Astrocyte of the spinal cord (primary cell): ENCODE measurements around the gene NDRG2.

Experiments
- DNase-seq: peaks from one replicate; pipeline ENCODE4 v3.0.0; 2011; ENCODE audit warnings: low read depth, low spot score
- H3K4me3 ChIP-seq: 2 replicates; pipeline ENCODE4 v1.5.1; 2011; ENCODE audit warnings: low read depth, mild to moderate bottlenecking, low read length, moderate library complexity
- in situ Hi-C: cut with HindIII; loops from 2 replicates; pipeline ENCODE4 v1.10.0; 2017; ENCODE audit warnings: low sequenced_read_pairs
- TF ChIP-seq, protein P1 (sequence below): IDR thresholded peaks from 2 replicates; pipeline ENCODE4 v1.5.1; 2012; ENCODE audit warnings: low read depth, mild to moderate bottlenecking, low read length, inconsistent platforms

NDRG2 gene

DNA sequence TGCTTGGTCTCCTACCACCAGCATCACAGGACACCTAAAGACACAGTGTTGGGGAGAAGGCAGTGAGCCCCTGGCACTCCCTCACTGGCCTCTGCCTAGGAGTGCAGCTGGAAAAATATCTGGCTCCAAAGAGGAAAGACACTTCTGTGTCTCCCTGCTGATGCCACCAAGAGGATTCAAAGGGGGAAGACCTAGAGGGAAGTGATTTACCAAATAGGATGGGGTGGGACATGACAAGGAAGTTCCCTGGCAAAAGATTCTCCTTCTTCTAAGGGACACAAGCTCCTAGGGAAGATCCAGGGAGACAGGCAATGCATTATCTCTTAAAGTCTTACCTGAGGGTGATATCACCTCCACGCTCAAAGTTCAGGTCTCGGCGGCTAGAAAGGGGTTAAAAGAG, 6.1 kb downstream of the NDRG2 start:
- H3K4me3 ChIP-seq: no peak overlapping the region
- DNase-seq: no peak
- TF ChIP-seq, protein P1, sequence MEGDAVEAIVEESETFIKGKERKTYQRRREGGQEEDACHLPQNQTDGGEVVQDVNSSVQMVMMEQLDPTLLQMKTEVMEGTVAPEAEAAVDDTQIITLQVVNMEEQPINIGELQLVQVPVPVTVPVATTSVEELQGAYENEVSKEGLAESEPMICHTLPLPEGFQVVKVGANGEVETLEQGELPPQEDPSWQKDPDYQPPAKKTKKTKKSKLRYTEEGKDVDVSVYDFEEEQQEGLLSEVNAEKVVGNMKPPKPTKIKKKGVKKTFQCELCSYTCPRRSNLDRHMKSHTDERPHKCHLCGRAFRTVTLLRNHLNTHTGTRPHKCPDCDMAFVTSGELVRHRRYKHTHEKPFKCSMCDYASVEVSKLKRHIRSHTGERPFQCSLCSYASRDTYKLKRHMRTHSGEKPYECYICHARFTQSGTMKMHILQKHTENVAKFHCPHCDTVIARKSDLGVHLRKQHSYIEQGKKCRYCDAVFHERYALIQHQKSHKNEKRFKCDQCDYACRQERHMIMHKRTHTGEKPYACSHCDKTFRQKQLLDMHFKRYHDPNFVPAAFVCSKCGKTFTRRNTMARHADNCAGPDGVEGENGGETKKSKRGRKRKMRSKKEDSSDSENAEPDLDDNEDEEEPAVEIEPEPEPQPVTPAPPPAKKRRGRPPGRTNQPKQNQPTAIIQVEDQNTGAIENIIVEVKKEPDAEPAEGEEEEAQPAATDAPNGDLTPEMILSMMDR: no peak
- in situ Hi-C loops: no loop called here

DNA sequence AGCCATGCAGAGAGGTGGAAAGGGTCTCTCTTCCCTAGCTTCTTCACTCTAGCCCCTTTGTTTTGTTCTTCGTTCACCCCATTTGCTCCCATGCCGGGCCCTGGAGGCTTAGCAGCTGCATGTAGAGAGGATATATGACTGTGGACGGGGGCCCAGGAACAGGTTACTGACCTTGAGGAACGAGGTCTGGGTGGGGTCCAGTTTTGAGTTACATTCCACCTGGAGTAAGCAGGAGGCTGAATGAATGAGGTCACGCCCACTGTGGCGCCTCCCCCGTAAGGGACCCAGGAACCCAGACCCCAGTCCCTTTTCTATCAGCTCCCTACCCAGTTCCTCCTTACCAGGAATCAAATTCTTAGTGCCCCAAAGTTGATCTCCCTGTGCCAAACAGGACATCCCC, 6.6 kb downstream of the NDRG2 start:
- TF ChIP-seq, protein P1: no peak
- in situ Hi-C loops: no loop called here
- DNase-seq: no peak
- H3K4me3 ChIP-seq: no peak overlapping the region

DNA sequence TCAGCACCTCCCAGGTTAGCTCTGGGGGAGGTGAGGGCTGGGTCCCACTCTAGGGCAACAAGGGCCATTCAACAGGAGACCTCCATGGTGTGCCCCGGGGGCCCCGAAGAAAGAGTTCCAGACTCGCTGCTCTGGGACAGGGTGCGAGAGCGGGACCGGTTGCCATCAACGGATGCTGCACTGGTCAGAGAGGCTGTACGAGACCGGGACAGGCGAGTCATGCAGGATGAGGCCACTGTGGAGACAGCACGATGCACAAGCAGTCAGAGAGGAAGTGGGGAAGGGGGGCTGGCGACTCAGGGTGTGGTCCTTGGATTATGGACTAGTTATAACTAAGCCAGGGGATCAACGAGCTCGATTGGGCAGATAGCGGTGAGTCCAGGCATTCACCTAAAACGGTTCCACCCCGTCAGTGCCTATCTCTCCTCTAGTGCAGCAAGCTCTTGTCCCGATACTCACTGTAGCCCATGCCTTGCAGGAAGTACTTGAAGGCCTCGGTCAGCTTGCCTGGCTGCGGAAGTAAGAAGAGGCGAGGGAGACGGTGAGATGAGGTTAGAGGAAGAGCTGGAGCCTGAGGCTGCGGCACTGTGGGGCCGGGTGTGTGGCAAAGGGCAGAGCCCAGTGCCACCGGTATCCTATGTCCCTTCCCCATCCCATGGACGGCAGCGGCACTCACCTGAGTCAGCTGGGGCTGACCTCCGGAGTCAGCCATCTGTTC, 7.2 kb downstream of the NDRG2 start:
- no peak for DNase-seq
- TF ChIP-seq, protein P1: no peak
- in situ Hi-C loops: no loop called here
- H3K4me3 ChIP-seq: no peak overlapping the region

DNA sequence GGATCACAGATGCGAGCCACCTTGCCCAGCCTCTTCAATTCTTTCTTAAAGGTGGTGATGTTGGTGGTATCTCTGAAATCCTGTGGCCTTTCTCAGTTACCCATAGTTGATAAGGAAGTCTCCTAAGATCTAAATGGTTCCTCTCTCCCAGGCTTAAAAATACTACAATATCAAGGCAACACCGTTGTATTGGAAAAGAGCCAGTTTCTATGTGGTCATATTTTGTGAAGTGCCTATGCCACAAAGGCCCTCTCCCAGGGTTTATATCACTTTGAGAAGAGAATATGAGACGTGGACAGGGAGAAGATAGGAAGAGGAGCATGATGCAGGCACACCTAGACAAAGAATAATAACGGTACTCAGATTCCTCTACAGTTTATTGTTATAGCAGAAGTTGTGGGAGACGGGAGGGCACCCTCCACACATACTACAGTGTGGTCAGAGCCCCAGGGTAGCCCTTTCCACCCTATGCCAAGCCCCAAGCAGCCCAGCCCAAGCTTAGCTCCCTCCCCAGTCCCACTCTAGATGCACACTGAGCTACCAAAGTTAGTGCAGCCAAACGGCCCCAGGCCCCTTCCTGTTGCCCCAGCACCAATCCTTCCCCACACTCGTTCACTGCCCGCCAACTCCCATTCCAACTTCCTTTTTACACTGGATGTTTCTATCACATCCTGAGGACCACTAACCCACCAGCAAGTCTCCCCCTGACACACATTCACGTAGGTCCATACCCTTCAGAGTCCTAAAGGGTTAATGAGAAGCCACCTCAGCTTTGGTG, 8.3 kb downstream of the NDRG2 start:
- TF ChIP-seq, protein P1: no peak
- no peak overlapping the region for H3K4me3 ChIP-seq
- DNase-seq: no peak
- in situ Hi-C loops: no loop called here

DNA sequence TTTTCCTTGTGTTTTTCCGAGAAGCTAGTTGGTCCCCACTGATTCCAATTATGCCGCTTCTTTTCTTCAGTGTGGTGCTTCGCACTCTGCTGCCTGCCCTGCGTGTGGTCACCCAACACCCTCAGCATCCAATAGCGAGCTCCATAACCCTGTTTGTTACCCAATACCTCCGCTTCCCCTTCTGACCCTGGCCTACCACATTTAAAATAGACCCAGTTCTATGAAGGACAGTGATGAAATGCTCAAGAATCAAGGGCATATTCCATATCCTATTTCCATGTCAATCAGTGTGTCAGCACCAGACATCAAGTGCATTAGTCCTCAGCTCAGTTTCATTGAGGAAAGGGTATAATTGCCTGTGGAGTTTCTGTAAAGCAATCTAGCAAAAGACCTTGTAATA, 9.5 kb downstream of the NDRG2 start:
- TF ChIP-seq, protein P1: no peak
- in situ Hi-C loops: no loop called here
- no peak overlapping the region for H3K4me3 ChIP-seq
- DNase-seq: no peak

DNA sequence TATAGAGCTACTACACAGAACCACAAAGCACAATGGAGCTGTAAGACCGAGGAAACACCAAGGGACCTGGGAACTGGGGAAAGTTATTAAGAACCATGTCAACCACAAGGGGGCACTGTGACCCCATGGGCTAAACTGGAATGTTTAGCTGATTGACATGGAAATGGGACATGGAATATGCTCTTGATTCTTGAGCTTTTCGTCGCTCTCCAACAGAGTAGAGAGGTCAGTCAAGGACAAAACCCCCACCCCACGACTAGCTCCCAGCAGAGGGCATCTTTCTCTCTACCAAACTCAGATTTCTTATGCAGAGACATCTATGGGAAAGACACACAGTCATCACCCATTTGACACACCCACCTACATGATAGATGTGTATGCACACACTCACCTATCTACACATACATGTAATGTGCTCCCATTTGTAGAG, 10.1 kb downstream of the NDRG2 start:
- in situ Hi-C loops: no loop called here
- TF ChIP-seq, protein P1: peak; percentile 84
- DNase-seq: peak; percentile 82
- no peak overlapping the region for H3K4me3 ChIP-seq
